ENCODE data around the gene RBM19.

RBM19 gene

GRCh38 chr12:113988064-113988451 is 21.9 kb upstream of the RBM19 start:
- DNase-seq (ENCODE audit: low spot score): no peak

GRCh38 chr12:113987261-113988063 is 21.3 kb upstream of the RBM19 start:
- no peak for DNase-seq (ENCODE audit: low spot score)

- DNase-seq (ENCODE audit: low spot score): no peak
Measured at GRCh38 chr12:113984464-113984863, 18.3 kb upstream of the RBM19 start.

GRCh38 chr12:113983777-113984448 is 17.8 kb upstream of the RBM19 start:
- no peak for DNase-seq (ENCODE audit: low spot score)

GRCh38 chr12:113983265-113983664 is 17.1 kb upstream of the RBM19 start:
- no peak for DNase-seq (ENCODE audit: low spot score)

GRCh38 chr12:113981876-113982275 is 15.8 kb upstream of the RBM19 start:
- no peak for DNase-seq (ENCODE audit: low spot score)

GRCh38 chr12:113980537-113981337 is 14.6 kb upstream of the RBM19 start:
- peak; percentile 73 for DNase-seq (ENCODE audit: low spot score)

GRCh38 chr12:113980054-113980453 is 13.9 kb upstream of the RBM19 start:
- no peak for DNase-seq (ENCODE audit: low spot score)

GRCh38 chr12:113978080-113978479 is 12.0 kb upstream of the RBM19 start:
- DNase-seq (ENCODE audit: low spot score): no peak

- no peak for DNase-seq (ENCODE audit: low spot score)
Measured at GRCh38 chr12:113974006-113974405, 7.9 kb upstream of the RBM19 start.

GRCh38 chr12:113973109-113973904 is 7.2 kb upstream of the RBM19 start:
- no peak for DNase-seq (ENCODE audit: low spot score)

- DNase-seq (ENCODE audit: low spot score): no peak
Measured at GRCh38 chr12:113971392-113971791, 5.3 kb upstream of the RBM19 start.

- DNase-seq (ENCODE audit: low spot score): no peak
Measured at GRCh38 chr12:113970211-113970610, 4.1 kb upstream of the RBM19 start.

- DNase-seq (ENCODE audit: low spot score): no peak
Measured at GRCh38 chr12:113967368-113967767, 1.2 kb upstream of the RBM19 start.

- DNase-seq (ENCODE audit: low spot score): no peak
Measured at GRCh38 chr12:113962733-113963132, 3.4 kb downstream of the RBM19 start.

GRCh38 chr12:113961921-113962710 is 4.0 kb downstream of the RBM19 start:
- DNase-seq (ENCODE audit: low spot score): peak; percentile 70

GRCh38 chr12:113960030-113960429 is 6.1 kb downstream of the RBM19 start:
- no peak for DNase-seq (ENCODE audit: low spot score)

- DNase-seq (ENCODE audit: low spot score): no peak
Measured at GRCh38 chr12:113959096-113959495, 7.0 kb downstream of the RBM19 start.

GRCh38 chr12:113958108-113958507 is 8.0 kb downstream of the RBM19 start:
- no peak for DNase-seq (ENCODE audit: low spot score)

- DNase-seq (ENCODE audit: low spot score): no peak
Measured at GRCh38 chr12:113957627-113958026, 8.5 kb downstream of the RBM19 start.
